ENCODE results near the gene RNF212.

Gene RNF212

DNA sequence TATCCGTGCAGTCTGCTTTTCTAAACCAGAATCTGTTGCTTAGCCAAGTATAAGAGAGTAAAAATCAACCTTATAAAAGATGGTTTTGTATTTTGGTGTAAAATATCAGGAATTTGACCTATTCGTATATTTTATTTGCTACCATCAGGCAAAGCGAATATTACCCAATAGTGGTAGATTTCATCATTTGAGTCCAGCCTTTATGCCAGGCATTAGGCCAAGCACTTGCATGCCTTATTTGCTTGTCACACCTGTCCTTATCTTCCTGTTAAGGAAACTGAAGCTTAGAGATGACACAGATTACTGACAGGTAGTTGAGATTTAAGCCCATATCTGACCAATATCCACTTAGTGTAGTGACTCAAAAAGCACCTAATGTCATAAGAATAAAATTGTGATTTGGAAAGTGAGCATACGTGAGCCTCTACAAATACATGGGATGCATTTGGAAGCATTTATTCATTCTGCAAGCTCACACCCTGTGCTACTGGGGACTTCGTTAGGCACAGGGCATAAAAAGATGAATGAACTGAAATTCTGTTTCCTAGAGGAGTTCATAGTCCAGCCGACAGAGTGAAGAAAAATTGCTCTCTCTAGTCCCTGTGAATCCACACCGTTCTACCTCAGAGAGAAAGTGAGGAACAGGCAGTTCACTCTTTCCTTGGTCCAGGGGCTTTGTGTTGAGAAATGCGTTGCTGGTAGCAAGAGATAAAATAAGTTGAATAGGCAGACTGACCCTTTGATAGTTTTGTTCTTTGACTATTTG is 2.3 kb upstream of the RNF212 start:
- DNase-seq, result no peak

DNA sequence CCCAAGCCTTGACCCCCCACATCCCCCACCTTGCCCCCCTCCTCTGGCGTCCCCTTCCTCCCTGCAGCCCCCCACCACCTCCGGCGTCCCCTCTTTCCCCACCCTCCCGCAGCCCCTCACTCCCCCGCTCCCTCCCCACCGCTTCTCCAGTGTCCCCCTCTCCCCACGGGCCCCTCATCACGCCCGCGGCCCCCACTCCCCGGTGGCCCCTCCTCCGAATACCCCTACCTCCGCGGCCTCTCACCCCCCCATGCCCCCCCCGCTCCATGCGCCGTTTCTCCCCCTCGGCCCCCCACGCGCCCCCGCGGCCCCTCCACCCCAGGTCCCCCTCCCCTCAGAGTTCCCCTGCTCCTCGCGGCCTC is 562 bp downstream of the RNF212 start:
- DNase-seq, result no peak

DNA sequence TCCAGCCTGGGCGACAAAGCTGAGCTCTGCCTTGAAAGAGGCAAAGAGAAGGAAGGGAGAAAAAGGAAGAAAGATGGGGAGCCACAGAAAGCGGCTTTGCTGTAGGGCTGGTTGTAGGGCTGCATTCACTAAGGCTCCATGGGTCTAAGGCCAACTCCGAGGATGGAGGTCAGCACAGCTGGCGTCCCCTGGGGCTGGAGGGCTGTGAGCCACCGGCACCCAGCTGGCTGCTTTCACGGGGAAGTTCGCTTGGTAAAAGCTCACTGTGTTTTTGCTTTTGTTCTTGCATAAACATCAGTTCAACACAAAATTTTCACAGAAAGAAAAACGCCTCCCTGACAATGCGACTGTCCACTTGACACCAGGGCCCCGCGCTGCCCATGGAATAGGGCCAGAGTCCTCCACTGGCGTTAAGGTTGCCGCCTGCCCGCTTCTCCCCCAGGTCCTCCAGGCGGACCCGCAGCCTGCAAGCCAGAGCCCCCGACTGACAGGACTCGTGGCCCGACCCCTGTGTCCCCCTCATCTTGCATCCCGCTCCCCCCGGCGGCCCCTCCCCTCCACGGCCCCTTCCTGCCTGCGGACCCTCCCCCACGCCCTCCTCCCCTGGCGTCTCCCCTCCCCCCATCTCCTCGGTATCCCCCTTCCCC is 1.1 kb downstream of the RNF212 start:
- DNase-seq, result no peak

DNA sequence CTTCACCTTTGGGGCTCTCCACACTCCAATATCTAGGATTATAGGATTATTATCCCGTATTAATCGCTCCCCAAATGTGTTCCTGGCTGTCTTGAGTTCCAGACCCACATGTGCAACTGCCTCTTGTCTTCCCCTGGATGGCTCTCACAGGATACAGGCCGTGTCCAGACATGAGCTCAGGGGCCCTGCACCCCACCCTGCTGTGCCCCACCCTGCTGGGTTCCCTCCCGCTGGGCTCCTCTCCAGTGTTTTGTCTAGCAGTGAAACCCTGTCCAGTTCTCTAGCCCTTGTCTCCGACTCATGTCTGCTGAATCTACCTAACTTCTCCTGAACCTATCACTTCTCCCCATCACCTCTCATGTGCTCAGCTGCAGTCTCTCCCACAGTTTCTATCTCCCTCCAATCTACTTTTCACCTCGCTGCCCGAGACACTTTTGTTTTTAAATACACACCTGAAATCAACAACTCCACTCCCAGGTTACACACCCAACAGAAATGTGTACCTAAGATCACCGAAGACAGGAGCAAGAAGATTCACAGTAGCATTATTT is 2.0 kb downstream of the RNF212 start:
- DNase-seq, result no peak

DNA sequence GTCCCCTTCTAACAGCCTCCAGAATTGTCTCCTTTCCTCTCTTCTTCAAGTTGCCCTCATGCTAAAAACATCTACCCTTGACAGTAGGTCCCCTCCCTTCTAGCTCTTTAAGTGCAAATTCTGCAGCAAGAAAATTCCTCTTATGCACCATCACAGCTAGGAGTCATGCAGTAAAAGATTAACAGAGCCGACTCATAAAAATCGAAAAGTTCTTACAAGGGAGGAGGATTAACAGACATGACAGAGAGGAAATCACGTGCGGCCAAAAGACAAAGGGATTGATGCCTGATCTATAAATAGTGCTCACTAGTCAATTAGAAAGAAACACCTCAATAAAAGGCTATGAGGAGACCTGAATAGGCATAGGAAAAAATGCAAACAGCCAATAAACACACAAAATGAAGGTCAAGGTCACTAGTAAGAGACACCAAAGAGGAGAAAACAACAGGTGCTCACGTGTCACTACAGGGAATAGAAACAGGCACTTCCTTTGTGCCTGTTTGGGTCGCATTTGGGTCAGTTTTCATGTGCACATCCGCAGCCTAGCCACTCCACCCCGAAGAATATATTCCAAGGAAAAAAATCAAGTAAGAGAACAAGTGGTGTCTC is 3.4 kb downstream of the RNF212 start:
- DNase-seq, result no peak

DNA sequence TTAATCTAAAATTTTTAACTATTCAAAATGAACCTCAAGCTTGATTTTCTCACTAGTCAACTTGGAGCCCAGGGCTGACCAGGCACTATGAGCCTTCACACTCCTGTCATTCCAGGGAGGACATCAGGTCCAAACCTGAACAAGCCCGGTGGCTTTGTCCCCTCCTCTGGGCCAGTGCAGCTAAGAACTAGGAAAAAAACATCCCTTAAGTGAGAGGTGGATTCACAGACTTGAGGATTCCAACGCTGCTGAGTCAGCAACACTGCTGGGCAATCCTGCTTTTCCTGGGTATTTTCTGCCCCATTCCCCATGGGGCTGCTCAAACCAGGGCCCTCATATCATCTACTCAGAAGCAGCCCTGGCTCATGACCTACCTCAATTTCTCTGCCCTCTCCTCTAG is 4.0 kb downstream of the RNF212 start:
- DNase-seq, result no peak

DNA sequence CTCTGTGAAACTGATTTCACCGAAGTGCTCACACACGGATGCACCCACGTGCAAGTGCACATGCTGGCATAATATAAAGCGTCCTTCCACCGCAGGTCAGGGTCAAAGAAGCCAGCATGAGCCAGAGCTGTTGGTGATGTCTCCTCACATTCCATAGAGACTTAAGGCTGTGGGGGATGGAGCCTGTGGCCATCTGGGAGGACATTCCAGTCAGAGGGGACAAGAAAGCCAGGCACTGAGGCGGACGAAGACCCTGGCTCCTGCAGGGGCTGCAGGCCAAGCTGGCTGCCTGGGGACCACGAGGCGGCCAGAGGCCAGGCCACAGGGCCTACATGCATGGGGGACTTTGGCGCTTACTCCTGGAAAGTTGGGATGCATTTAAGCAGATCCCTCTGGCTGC is 7.7 kb downstream of the RNF212 start:
- DNase-seq, result no peak

DNA sequence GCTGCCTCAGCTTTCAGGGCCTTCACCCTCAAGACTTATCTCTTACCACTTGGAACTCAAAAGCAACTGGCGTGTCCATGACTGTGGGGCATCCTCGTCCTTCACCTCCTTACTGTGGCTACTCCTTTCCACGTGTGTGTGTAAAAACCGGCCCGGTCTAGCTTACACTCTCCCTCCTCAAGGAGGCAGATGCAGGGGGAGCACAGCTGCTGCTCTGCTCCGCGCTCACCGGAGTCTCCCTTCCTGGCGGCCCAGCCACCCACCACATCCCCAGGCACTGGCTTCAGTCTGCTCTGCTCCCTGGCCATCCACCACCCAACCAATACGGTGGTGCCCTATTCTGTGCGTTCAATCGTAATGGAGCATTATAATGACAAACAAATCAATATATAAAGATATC is 8.3 kb downstream of the RNF212 start:
- no peak for DNase-seq

DNA sequence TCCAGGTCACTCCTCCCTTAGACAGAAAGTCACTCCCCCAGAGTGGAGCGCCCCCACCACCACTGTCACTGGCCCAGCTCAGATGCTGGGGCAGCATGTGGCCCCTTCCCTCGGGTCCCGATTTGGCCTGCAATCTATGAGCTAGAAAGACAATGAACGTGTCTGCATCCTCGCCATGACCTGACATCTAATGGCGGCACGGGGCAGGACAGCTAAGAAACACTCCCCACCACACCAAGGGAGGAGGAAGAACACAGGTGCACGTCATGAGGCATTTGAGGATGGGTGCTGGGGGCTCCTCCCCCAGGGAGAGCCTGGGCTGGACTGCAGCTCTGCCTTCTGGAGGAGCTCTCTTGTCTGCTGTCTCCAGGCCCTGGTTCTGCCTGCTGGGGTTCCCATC is 8.7 kb downstream of the RNF212 start:
- DNase-seq, result no peak

DNA sequence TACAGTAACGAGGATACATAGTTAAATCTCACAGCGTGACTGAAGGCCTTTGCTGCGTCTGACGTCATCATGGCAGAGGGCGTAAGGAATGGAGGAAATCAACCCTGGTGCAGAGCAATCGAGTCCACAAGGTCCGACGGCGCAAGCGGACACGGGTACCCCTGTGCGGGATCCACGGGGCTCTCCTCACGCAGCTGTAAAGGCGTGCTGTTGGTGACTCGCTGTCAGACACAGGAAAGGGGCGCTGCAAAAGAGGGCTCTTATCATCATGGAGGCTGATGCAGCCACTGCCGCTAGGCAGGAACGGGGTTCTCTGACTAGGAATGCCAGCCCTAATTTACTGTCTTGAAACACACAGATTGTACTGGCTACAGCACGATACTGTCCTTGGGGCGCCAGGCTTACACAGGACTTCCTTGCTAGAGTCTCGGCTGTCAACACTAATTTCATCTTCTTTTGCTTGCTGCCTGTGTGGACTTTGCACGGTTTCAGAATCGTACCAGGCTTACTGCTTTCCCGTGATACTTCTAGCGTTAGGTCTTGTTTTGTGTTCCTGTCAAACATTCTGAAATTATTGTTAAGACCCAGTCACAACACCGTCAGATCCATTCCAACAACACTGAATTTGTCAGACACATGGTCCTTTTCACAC is 13.6 kb downstream of the RNF212 start:
- DNase-seq, result no peak

DNA sequence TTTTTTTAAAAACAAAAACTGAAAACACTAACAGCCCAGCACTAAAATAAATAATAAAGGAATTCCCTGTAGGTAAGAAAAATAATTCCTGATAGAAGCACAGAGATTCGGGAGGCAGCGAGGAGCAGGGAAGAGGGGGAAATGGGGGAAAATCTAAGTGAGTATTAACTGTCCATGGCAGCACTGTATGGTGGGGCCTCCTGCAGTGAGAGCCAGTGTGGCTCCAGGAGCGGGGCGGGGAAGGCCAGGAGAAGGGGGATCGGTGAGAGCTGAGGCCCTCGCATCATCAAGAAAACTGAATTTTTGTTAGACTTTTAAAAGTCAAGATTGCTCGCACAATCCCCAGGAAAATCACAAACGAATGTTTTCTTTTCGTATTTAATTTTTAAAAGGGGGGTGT is 14.1 kb downstream of the RNF212 start:
- no peak for DNase-seq

DNA sequence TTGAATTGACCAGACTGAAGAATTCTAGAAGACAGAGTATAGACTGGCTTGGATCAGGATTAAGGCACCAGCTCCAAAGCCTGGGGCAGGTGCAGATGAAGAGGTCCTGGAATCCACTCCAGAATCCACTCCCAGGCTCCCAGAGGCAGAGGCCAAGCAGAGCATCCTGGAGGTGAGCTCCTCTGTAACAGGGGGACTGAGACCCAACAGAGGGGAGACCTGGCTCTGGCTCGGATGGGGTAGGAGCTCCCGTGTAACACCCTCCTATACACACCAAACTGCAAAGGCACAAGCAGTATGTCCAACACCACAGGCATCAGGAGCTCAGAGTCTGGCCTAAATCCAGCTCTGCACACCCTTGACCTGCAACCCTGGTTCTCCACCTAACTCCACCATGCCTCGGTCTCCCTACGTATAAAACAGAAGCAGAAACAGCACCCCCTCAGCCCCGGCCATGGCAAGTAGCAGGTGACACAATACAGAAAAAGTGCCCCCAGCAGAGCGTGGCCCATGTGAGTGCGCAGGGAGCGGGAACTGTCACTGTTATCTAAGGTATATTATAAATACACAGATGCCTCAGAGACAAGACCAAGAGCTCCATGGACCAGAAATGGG is 14.9 kb downstream of the RNF212 start:
- DNase-seq, result no peak

DNA sequence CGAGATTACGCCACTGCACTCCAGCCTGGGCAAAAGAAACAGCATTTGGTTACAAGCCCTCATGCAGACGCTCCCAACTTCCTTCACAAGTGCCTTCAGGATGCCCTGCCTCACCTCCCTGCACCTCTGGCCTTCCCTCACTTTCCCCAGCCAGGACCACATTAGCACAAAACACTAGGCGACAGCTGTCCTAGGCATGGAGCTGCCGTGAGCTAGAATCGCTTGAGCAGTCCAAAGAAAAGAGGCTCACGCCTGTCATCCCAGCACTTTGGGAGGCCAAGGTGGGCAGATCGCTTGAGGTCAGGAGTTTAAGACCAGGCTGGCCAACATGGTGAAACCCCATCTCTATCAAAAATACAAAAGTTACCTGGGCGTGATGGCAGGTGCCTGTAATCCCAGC is 15.8 kb downstream of the RNF212 start:
- no peak for DNase-seq

DNA sequence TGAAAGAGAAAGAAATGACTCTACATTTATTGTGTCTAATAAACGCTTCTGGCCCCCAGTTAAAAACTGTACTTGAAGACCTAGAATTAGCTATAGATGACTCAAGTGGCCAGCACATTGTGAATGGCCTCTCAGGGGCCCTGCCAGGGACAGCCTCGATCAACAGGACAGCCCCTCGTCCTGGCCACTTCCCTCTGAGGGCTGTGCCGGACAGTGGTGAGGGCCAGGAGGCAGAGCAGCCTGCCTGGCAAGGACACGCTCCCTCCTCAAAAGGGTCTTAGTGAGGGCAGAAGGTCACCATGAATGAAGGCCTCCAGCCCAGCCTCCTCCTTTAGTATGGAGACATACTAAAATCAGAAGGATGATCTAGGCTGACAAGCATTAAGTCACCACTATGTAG is 16.5 kb downstream of the RNF212 start:
- no peak for DNase-seq

DNA sequence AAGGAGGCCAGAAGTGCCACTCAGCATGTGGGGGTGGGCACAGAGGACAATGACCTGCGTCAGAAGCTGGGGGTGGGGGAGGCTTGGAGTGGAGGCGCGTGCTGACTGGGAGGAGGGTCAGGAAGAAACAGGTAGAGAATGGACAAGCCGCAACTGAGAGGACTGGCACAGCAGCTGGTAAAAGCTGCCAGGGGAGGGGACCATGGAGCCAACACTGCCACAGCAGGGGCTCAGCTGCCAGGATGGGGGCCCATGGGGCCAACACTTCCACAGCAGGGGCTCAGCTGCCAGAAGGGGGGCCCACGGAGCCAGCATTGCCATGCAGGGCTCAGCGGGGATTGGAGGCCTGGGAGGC is 19.1 kb downstream of the RNF212 start:
- no peak for DNase-seq

DNA sequence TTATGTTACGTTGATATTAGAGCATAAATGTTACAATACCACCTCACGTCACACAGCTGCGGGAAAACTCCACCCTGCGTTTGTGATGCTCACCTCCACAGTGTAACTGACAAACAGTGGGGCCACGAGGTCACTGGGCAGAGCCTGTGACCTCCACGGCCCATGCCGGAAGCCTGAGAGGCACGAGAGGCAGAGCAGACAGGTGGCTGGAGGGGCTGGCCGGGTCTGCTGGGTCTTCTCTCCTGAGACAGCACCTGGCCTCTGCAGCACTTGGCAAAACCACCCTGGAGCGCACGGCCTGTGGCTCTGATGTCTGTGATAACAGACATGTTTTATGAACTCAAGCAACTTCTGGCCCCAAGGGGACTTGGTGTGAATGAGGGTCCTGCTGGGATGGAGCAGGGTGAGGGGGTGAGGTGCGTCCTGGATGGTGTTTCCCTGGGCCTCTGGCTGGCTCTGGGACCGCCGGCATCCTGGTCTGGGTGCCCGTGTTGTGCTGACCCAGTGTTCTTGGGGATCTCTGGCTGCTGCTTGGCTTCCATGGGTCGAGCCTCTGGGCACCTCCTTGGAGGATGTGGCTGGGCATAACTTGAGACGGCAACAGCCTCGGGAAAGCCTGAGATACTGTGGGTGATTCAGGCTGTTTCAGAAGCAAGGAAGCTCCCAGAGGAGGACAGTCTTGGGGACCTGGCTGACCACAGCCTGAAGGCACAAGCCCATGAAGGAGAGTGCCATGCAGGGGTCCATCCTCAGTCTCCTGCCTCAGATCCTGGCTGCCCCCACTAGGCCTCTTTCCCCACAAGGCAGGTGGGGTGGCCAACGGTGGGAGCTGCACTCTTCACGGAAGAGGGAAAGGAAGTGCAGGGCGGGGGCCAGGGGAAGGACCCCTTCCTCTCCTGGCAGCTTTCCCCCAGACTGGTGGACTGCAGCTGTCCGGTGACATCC is 19.7 kb downstream of the RNF212 start:
- DNase-seq, result no peak

DNA sequence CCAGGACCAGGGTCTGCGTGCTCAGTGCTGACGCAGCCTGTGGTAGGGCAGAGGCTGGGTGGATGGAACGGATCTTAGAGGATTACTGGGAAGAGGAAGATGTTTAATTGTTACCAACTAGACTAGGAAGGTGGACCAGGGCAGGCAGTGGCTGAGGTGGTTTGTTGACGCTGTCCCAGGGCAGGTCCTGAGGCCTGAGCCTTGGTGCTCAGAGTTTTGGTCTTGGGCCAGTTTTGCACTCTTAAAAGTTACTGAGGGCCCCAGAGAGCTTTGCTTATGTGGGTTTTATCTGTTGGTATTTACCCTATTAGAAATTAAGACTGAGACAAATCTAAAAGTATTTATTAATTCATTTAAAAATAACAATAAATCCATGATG is 20.4 kb downstream of the RNF212 start:
- DNase-seq, result no peak

DNA sequence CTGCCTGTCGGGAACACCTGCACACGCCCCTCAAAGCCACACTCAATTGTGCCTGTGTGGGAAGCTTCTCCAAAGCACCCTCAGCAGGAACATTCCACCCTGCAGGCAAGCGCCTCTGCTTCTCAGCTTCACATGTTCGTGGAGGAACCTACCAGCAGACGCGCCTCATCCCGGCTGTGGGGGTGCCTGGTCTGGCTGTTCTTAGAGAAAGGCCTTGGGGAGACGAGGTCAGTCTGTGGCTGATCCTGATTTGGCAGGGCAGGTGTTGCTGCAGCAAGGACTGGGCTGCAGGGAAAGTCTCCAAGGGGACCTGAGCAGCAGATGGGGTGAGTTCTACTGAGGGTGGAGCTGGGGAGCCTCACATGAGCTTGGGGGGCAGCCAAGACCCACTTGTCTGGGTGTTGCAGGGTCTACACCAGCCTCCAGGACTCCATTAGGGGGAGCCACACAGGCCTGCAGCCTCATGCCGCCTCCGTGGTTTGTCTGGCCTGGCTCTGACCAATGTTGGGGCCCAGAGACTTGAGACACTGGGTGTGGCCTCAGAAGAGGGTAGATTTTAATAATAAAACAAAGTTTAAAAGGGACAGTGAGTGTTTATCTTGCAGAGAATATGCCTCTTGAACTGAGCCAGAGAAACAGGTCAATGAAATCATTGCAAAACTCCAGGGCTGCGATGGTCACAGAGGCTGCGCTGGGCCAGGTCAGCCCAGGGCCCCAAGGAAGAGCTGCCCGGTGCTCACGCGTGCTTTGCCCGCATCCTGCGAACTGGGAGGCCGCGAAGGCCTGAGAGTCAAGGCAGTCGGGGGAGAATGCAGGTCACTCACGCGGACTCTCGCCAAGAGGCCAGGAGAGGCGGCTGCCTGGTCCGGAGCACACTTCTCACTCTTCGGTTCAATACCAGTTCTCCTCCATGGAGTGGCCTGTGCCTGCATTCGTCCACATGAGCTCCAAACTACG is 21.1 kb downstream of the RNF212 start:
- DNase-seq, result peak; percentile 32

DNA sequence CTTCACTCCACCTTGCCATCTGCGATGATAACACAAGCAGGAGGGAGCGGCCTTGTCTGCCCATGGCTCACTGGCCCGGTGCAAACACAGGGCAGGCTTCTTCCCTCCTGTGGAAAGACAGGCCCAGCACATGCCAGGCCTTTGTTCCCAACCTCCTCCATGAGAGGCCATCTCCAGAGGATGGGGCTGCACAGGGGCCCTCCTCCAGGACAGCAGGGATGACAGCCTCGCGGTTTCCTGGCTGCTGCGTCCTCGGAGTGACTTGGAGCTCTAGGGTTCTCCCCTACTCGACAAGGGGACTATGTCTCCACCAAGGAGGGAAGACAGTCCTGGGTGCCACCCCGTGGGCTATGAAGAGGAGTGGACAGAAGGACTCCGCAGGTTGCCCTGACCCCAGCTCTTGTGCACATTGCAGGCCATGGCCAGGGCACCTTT is 21.8 kb downstream of the RNF212 start:
- DNase-seq, result no peak

DNA sequence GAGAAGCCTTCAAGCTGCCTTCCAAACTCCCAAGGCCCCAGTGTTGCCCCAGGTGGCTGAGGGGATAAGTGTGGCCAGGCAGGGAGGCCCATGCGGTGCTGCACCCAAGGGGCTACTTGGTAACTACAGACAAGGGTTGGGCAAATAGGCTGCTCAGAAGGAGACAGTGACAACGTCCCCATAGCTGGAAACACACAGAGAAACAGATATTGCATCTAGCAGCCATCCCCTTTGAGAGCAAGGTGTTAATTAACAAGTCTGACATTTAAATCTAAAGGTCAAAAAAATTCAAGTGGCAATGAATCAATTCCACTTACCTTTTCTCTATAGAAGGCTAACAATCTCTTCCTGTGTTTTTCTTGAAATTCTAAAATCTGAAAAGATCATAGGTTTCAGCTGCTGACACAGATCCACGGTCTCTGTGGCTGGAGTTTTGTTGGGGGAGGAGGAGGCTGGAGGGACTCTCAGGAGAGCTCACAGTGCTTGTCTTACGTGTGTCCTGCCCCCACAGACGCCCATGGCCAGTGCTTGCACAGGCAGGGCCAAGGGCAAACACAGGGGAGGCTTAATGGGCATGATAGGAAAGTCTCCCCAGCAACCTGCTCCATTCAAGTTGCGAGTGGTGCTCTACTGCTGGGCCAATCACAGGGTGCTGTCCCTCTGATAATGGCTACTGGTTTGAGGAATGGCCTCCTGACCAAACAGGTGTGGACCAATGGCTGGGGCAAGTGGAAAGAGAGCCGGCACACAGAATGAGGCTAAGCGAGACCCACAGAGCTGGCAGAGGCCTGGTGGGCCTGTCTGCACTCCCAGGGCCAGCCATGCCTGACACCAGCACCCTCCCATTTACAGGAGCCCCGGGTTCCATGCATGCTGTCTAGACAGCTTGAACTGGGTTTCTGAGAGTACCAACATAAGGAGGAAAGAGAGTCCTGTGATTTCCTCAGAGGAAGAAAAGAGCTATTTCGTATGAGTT is 22.6 kb downstream of the RNF212 start:
- no peak for DNase-seq
